ENCODE data around the gene CNNM1.

CNNM1 gene

DNA sequence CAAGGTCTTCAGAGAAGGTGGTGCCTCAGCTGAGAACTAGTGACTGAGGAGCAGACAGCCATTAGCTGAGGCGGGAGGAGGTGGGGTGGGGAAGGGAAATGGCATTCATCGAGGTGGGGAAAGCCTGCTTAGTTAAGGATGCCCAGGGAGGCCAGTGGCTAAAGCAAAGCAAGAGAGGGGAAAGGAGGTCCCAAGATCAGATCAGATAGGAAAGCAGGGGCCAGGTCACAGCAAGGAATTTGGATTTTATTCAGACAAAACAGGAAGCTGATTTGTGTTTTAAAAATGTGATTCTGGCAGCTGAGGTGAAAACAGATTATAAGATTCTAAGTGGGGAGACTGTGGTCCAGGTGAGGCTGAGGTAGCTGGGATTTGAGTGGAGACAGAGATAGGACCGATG lies 45.8 kb downstream of the CNNM1 start:
- DNase-seq: no peak

DNA sequence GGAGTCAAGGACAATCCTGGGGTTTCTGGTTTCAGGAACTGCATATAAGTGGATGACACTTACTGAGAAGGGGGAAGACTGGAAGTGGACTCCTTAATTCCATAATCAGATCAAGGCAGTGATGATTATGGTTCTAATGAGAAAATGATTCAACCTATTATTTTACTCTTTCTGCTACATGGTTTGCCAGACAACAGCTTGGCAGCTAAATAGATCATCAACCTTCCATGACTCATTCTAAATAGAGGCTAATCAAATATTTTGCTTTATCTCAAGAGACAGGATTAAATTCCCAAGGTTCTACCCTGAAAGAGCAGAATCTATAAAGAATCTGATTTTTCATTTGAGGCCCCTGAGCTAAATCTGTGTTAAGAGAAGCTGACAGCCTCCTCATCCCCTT lies 46.3 kb downstream of the CNNM1 start:
- DNase-seq: no peak

DNA sequence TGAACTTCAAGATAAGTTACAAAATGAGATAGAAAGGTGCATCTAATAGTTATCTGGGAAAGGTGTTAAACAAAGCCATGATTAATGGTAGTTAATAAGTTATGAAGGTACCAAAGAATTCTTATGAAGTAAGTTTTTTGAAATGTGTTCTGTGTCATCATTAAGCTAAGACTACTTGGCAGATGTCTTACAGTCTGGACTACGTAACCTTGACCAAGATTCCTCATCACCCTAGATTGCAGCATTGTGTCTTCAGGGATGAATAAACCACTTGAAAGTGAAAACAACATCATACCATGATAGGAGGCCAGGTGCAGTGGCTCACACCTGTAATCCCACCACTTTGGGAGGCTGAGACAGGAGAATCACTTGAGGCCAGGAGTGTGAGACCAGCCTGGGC lies 53.0 kb downstream of the CNNM1 start:
- DNase-seq: no peak

DNA sequence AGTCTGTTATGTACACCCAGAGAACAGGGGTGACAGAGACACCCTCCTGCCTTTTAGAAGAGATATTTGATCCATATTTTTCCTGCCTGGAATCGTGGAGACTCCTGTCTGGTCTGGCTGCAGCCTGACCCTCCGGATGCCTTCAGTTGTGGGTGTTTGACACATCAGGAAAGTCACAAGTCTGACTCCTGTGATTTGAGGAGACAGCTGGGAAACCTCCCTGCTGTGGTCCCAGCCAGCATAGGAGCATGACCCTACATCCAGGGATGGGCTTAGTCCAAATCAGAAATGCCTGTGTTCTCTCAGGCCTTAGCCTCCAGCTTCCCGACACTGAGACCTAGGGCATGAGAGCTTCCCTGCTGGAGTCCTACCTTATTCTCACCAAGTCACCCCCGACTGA lies 57.9 kb downstream of the CNNM1 start:
- no peak for DNase-seq

DNA sequence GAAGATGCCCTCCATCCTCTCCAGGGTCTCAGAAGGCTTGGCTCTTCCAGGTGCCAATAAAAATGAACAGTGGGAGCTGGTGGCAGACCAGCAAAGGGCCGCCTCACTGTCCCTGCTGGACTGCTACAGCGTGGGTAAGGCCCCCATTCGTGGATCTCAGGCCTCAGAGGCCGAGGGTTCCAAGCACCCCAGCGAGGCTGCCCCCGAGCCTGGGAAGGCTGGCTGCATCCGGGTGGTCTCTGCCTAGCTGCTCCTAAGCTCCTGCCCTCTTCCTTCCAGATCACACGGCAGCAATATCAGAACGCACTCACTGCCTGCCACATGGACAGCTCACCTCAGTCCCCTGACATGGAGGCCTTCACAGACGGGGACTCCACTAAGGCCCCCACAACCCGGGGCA lies 58.4 kb downstream of the CNNM1 start:
- no peak for DNase-seq

DNA sequence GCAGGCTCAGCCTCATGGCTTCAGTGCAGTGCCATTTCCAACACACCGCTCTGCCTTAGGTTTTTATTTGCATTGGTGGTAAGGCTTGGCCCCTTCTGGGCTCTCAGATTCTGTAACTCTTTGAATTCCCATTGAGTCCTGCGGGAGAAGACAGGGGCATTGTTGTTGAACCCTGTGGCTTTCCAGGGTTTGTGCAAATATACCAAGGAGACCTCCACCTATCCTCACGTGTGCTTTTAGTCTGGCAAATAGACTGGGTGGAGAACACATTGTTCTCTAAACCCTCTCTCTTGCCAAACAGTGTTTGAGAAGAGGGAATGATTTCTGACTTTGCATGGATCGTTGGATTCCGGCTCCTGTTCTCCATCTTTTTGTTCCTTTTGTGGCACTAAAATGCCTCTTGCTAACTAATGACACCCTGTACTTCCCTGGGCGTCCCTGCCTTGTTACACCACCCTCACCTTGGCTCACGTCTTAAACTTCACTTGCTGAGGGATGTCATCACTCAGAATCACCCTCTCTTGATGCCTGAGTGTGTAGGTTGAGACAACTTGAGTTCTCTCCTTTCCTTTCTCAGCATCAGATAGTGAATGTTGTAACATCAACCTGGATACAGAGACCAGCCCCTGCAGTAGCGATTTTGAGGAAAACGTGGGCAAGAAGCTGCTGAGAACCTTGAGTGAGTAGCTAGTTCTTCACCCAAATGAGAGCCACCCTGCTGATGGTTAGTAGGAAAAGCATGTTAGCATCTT lies 60.7 kb downstream of the CNNM1 start:
- no peak for DNase-seq

DNA sequence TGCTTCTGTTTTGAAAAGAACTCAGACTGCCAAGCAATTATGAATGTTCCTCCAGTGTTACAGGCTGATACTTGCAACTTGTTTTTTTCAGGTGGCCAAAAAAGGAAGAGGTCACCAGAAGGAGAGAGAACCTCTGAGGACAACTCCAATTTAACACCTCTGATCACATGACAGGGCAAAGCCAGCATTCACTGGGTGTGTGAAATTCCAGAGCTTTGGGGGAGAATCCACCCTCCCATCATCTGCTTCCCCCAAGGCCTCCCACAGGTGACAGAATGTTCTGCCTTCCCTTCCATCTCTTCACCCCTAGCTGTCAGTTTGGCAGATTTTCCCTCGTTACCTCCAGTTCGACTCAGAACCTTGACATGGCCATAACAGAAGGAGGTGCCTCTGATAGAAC lies 62.2 kb downstream of the CNNM1 start:
- no peak for DNase-seq

DNA sequence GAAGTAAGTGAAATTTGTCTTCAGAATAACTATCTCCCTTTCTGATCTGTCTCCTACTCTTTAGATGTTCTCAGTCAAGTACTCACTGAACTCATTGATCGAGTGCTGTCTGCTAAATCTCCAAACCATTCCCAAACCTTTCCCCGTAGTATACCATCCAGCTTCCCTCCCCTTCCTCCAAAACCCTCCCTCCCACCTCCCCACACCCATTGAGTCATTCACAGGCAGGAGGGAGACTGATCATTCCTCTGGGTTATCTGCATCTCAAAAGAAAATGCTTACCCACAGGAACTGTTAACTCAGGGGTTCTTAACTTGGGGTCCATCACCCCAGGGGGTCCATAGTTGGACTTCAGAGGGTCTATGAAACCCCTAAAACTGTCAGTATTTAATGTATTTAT lies 63.9 kb downstream of the CNNM1 start:
- no peak for DNase-seq

DNA sequence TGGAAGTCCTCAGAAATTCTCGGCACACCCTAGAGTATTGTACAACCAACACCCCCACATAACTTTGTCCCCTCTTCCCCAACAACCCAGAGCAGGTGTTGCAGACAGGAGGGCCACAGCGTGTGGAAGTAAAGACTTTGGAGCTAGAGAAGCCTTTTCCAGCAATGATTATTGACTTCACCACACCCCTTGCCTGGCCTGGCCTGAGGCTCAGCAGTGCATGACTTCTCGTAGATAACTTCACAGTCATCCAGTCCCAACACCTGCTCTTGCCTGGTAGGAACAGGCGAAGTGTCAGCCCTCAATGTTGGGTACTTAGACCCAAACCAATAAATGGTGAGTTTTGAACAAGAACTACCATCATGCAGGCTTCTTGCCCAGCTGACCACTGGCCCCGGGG lies 64.5 kb downstream of the CNNM1 start:
- DNase-seq: no peak

DNA sequence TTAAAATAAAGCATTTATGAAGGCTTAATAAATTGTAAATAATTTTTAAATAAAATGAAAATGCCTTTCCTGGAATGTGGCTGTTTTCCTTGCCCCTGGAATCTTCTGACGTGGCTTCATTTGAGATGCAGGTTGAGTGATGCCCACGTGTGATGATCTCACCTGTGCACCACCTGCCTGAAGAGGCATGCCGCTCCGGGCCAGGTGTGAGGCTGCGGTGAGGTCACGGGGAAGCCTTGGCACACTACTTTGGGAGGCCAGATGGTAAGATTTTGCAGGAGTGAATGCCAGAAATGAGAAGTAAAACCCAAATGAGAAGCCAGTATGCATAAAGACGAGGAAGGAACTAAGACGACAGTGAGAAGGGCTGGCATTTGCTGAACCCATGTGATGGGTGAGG lies 65.1 kb downstream of the CNNM1 start:
- no peak for DNase-seq

DNA sequence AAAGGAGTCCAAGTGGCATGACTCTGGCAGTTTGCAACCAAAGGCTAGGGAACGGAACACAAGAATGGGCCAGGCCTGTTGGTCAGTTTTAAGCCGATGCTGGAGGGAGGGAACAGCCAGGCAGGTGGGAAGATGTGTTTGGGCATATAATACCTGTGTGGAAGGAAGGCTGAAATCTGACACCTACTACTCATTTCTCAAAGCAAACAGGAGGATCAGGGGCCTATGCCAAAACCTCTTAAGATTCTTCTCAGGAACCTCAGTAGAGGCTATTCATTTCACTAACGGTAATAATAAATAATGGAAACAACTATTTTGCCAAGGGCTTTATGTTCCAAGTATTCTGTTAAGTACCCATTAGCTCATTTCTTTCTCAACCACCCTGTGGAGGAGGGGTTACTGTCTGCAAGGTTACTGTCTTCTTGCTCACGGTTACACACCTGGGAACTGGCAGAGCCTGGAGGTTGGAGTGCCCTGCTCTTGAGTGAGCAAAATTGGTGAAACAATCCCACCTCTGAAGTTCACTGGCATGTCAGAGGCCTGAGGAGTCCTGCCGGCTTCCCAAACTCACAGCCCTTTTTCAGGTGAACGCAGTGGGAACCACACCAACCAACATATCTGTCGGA lies 65.7 kb downstream of the CNNM1 start:
- DNase-seq: peak; percentile 47

DNA sequence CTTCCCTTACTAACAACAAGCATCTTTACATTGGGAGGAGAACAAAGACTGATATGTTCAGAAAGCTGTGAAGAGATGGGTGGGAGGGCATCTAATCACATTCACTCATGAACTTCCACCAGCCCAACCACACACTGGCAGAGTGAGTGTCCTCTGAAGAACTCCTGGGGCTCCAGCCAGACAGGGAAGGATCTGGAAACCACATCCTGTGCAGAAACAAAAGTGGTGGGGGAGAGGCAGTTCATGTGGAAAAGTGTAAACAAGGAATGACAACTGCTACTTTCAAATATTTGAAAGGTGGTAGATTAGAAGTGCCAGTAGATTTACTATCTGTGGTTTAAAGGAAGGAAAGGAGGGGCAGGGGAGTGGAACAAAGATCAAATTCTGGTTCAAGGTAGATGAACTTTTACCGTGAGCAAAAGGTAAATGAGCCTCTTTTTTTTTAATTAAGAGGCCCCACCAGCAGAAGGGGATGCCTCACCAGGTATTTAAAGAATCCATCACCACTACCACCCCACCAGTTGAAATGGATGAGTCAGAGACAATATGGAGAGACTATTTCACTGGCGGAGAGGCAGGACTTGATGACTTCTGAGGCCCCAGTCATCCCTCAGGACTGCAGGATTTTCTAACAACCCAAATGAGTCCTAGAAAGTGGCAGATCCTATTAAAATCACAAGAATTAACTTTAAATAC lies 66.7 kb downstream of the CNNM1 start:
- DNase-seq: peak; percentile 10

DNA sequence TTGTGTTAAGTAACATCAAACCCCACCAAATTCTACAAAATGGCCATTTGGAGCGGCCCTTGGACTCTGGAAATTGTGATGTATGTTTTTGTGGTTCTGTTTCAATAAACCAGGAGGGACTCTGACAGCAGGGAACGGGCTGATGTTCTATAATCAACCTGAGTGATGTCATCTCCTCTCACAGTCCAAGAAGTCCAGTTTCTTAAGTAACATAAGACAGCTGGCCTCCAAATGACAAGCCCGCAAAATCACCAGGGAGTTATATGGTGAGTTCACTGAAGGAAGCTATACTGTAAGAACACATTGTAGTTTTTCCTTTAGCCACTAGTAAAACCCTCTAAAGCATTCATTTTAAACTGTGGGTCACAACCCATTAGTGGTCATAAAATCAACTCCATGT lies 67.3 kb downstream of the CNNM1 start:
- DNase-seq: no peak

DNA sequence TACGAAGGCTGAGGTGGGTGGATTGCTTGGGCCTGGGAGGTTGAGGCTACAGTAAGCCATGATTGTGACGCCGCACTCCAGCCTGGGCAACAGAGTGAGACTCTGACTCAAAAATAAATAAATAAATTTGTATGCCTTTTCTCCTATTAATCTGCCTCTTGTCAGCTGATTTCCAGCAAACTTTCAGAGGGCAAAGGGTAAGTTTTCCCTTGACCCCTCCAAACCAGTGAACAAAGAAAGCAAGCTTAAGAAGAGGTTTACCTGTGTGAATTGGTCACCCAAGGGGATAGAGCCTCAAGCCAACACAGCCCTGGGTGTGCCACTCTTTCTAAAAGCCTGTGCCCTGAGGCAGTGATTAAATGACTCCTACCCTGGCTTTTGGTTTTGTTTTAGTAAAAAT lies 70.5 kb downstream of the CNNM1 start:
- no peak for DNase-seq

DNA sequence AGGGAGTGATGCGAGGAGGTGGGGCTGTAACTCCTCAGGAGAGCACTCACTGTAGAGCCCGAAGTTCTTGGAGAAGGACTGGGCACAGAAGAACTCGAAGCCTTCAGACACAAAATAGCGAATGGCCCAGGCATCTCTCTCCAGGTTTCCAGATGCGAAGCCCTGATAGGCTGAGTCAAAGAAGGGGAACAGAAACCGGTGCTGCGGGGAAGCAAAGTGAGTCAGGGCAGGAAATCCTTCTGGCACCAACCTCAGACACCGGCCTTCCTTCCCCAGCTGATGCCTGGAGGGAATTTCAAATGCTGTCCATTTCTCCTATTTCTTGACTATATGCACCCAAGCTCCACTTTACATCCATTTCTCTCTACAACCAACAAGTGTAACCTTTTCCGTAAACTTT lies 74.5 kb downstream of the CNNM1 start:
- DNase-seq: no peak

DNA sequence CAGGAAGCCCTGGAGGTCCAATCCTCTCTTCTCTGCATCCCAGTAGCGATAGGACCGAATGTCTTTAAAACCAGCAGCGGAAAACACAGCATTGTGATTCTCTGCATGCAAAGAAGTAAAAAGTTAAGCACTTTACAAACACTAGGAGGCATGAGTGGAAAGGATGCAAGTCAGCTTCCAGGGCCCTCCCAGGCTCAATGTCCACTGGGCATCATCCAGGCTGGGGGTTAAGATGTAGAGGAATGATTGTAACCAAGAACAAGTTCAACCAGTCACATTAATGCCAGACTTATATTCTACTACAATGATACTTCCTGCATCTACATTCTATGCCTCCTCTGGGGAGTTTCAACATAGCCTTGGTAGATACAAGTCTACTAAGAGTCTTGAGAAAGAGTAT lies 77.0 kb downstream of the CNNM1 start:
- DNase-seq: no peak

DNA sequence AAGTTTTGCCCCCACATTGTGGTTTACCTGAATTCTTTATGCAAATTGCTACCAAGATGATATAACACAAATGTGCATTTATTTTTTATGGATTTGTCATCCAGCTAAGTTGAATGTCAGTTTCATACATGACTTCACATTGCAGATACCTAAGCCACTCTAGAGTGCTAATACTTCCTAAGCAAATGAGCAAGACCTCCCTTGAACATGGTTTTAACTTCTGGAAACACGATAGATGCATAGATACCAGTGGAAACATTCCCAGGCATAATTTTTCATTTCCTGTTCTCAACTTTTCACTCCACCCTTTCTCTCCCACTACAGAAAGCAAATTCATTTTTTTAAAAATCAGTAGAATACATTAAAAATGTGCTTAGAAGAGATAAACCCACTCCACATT lies 81.0 kb downstream of the CNNM1 start:
- no peak for DNase-seq

DNA sequence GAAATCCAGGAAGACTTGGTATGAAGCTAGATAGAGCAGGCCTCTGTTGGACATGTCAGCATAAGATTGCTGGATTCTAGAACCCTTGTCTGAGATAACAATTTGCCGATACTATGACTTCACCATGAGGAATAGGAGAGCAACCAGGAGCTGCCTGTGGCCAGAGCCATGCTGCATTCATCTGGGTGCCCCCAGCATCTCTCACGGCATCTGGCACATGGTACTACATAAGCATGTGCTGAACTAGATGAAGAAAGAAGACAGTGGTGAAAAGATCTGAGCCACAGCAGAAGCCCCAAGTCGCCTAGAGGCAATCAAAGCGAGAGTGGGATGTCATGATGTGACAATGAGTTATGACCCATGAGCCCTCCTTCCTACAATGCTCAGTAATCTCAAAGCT lies 81.7 kb downstream of the CNNM1 start:
- no peak for DNase-seq

DNA sequence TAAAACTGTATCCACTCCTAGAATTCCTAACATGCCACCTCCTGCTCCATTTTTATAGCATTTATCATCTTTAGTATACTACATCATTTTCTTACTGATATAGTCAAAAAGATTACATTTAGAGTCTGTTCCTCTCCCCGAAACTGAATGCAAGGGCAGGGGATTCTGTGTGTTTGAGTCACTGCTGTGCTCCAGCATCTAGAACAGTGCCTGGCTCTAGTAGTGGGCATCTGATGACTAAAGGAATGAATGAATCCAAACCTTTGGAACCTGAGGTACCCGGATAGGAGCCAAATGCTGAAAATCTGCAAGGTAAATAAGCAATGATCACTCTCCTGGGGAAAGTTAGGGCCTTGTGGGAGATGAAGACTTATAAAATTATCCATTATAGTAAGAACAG lies 82.4 kb downstream of the CNNM1 start:
- DNase-seq: no peak

DNA sequence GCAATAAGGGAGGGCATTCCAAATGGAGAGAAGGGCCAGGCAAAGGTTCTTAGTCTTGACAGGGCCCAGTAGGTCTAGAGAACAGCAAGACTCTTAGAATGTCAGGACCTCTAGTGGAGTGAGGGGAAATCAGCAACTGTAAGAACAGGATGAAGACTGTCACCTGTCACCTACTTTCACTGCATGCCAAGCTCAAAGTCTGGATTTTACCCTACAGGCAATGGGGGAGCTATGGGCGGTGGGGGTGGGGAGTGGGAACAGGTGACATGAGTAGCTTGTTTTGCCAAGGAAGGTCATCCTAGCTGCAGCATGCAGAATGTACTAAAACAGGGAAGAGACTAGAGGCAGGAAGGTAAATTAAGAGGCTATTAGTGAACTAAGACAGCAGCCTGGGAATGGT lies 82.9 kb downstream of the CNNM1 start:
- DNase-seq: no peak

DNA sequence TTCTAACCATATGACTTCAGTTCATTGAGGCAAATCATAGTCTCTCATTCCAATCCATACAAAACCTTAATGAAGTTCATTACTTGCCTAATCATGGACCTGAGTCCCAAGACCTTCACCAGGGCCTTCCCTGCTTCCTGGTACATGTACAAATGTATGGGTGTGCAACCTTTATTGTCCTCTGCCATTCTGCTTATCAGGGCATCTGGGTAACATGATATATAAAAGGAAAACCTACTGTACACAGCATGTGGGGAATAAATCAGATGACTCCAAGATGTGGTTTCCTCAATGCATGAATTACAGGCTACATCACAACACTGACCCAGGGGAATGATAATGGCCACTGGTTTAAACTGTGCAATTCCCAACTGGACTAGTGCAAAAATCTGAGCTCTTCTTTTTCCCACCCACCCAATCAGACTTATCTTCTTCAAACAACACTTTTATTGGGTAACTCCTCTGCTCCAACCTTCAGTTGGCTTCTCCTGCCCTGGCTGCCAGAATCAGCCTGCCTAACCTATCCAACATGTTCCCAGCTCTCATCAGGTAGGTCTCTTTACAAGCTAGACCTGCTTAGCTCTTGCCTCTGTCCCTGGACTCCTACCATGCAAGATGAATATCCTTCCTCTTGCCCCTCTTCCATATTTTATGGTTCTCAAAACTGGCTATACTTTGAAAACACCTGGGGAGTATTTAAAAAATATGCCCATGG lies 89.9 kb downstream of the CNNM1 start:
- DNase-seq: no peak

DNA sequence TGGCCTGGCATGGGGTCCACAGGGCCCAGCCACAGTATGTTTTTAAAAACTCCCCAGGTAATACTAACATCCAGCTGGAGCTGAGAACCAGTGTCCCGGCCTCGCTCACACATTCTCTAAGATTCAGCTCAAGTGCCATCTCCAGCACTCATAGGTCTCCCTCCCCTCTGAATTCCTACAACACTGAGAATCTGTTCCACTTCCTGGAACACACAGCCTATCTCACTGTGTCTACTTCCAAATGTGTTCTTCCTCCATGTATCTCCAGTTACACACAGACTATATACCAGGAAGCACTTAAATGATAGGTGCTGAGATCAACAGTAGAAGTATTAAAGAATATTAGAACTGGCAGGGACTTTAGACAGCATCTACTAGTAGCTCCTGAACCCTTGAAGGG lies 90.5 kb downstream of the CNNM1 start:
- DNase-seq: no peak

DNA sequence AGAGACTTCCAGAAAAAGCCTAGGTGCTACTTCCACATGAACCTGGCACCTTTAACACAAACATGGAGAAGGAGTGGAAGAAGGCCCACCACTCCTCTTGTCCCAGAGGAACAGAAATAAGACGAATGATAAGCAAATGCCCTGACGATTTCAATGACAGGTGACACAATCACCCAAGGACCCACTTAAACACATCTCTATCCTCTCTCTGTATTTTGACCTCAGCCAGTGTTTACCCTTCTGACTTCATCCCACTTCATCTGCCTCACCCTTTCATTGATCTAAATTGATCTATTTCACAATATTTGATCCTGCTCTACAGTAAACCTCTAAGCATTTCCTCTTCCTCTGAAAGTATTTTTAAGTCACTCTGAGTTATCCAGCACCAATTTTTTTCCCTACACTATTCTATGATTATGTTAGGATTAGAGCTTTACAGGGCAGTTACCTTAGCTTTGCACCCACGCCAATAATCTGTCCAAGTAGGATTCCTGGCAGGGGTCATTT lies 92.1 kb downstream of the CNNM1 start:
- no peak for DNase-seq
